Right renal pelvis (tissue), 4 donors: ENCODE measurements around the gene ECM2. TPM values are rescaled to one million over a fixed set of nuclear protein-coding genes. Genes with fewer than 3 reads are reported as not detected.
A peak's percentile ranks its signal among the peaks of the same experiment; 100 is the strongest.

Source experiments
- DNase-seq, 4 donors: peaks; one replicate each; pipeline ENCODE4 v3.0.0-alpha.2; 2013; ENCODE audit warnings: low read depth in 4 of 4, low spot score in 3 of 4, missing footprints in 1 of 4
- polyA plus RNA-seq, 4 donors: library from polyadenylated mRNA; unstranded; fragments of 120-200 nt; gene quantifications; one replicate each; pipeline ENCODE4 v1.2.1, GENCODE V29; 2013; ENCODE audit not compliant: insufficient read length in 4 of 4

ECM2 gene
- polyA plus RNA-seq, 4 donors, result 14.8 to 23.6 (median 18.3) TPM

DNA sequence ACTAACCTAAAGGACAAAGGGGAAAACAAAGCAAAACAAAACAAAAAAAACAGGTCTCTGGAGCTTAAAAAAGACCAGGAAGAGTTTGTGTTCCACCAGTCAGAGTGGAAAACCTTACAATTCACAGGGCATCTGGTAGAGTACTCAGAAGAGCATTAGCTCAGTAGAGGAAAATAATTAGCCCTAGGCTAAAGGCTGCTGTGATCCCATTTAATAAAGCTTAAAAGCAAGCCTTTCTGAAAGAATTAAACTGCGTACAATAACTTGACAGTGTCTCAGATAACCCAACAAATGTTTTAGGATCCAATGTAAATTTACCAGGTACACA, 7.3 kb downstream of the ECM2 start:
- no peak for DNase-seq

DNA sequence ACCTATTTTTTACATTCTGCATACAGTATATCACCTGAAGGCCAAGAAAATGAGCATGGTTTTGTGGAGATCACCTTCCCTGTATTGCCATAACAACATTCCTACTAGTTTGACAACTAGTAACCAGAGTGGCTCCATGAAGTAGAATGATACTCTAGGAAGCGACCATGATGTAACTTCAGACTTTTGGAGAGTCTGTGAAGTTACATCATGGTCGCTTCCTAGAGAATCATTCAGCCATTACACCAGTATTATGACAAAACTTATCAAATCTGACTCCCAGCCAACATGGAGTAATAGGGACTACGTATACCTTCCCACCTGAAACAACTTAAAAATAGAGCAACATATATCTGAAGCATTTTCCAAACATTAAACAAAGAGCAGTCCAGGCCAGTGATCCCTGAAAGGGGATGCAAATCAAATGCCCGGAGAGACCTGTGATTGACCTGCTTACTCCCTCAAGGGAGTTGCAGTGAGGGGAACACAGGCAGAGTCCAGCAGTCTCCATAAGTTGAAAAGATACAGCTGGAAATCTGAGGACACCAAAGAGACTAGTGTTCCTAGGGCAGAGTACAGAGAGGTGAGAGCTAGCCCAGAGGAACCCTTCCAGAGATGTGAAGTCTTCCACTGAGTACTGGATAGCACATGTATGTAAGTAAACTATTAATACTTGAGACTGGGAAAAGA, 7.8 kb downstream of the ECM2 start:
- peak in 1 of 4 donors; percentile 38 for DNase-seq

DNA sequence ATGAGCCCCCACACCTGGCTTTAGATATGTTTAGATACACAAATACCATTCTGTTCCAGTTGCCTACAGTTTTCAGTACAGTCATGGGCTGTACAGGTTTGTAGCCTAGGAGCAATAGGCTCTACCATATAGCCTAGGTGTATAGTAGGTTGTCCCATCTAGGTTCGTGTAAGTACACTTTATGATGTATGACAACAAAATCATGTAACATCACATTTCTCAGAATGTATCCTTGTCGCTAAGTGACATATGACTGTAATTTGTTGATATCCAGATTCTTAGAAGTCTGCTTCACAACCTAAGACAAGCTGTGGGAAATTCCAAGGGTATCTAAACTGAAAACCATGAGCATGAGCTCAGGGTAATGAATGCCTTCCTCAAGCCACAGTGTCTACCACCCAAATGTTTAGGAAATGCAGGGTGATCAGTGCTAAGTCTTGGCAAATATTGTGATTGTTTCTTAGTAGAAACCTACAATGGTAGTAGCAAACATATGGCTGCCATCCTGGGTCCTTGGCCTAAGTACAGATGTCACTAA, 8.4 kb downstream of the ECM2 start:
- no peak for DNase-seq

GRCh38 chr9:92525306-92525705, 10.5 kb downstream of the ECM2 start:
- DNase-seq, result no peak

GRCh38 chr9:92524881-92525280, 10.9 kb downstream of the ECM2 start:
- no peak for DNase-seq

GRCh38 chr9:92522983-92523970, 12.5 kb downstream of the ECM2 start:
- DNase-seq, result no peak

- no peak for DNase-seq
Observed at GRCh38 chr9:92520837-92521236, 15.0 kb downstream of the ECM2 start.

GRCh38 chr9:92518199-92518598, 17.6 kb downstream of the ECM2 start:
- DNase-seq, result no peak

- DNase-seq, result no peak
Observed at GRCh38 chr9:92517046-92517445, 18.7 kb downstream of the ECM2 start.

DNA sequence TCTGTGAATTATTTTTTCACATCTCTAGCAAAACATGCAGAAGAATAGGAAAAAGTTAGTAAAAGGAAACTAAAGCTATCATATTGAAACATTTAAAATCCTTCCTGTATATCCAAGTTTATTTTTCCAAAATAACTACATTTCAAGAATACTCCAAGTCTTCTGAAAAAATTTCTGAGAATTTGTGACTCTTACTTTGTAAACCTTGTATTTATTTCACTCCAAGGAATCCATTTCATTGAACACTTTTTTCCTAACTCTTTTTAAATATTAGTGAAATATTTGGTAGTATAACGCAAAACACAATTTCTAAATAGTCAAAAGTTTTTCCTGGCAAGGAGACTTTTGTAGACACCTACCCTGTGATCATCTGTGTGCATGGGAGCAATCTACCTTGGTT, 19.3 kb downstream of the ECM2 start:
- no peak for DNase-seq

DNA sequence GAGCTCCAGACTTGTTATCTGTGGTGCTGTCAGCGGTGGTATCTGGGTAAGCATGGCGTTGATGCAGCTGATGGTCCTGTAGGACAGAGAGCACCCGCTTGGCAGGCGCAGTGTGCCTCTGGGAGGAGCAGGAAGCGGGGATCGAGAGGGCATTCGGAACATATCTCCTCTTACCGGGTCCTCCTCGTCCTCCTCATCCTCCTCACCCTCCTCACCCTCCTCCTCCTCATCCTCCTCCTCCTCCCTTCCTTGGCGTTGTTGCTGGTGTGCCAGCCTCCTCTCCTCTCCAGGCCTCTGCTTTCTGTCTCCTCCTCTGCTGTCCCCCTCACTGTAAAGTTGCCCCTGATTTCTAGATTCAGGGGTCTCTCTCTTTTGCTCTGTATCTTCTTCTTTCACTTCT, 21.2 kb downstream of the ECM2 start:
- no peak for DNase-seq

- DNase-seq, result no peak
Observed at GRCh38 chr9:92513349-92513748, 22.4 kb downstream of the ECM2 start.

GRCh38 chr9:92512622-92513021, 23.2 kb downstream of the ECM2 start:
- DNase-seq, result no peak

- DNase-seq, result no peak
Observed at GRCh38 chr9:92510747-92511146, 25.0 kb downstream of the ECM2 start.

GRCh38 chr9:92509050-92509449, 26.7 kb downstream of the ECM2 start:
- no peak for DNase-seq

DNA sequence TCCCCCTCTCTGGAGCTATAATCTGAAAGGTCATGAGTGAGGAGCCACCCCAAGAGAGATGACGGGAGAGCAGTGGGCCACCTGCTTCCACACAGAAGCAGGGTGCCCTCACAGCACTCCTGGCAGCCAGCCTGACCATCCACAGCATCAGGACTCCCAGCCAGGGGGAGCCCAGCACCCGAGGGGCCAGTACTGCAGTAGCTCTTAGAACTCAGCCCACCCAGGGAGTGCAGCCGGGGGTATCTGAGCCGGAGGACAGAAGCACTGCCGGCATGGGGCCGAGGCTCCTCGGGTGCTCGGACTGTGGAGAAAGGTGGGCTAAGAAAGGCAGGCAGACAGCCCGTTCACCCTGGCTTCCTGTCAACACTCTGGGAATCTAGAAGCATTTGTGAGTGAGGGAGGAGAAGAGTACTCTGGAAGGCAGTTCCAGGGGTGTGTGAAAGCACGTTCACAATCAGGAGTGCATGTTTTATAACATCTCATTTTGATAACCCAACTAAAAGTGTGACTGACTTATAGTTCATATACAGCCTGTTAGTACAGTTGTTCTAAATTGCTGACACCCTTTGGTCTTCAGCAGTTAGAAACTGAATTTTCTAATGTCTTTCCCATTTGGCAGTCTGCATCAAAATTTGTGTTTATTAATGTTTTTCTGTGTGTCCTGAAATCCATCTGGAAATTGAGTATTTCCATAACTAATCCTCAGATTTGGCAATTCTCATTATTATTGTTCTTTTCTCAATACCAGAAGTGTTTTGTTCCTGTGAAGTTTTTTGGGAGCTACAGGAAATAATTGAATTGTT, 27.6 kb downstream of the ECM2 start:
- no peak for DNase-seq

DNA sequence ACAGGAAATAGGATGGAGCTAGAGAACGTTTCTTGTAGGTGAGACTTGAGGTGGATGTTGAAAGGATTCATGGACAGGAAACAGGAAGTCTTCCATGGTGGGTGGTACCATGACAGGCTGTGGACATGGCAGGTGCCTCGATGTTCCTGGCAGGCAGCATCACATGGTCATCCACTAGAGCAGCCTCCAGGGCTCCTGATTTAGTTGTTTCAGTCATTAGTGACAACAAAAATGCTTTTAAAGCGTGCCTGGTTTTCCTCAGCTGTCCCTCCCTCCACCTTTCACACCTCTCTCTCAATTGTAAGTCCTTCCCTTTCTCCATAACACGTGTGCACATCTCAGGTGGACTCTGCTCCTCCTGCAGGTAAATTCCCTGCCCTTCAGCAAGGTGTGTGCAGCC, 28.3 kb downstream of the ECM2 start:
- no peak for DNase-seq

GRCh38 chr9:92507005-92507404, 28.8 kb downstream of the ECM2 start:
- no peak for DNase-seq

- DNase-seq, result no peak
Observed at GRCh38 chr9:92506184-92506857, 29.5 kb downstream of the ECM2 start.

GRCh38 chr9:92504881-92505280, 30.9 kb downstream of the ECM2 start:
- DNase-seq, result no peak
